GM20000 (cell line): ENCODE results near the gene TTC31.
"Not testable (repeated sequence)": the region's sequence is repeated elsewhere in the genome, so short reads cannot be mapped to it uniquely, and the experiment has no call there.

Experiments used
- DNase-seq: peaks from one replicate; pipeline ENCODE4 v3.0.0; 2012; ENCODE audit warnings: low spot score
- CTCF ChIP-seq: IDR thresholded peaks from 2 replicates; pipeline ENCODE4 v1.5.1; 2012; ENCODE audit warnings: mild to moderate bottlenecking, control low read depth; ENCODE audit errors: extremely low read depth, missing control alignments

Gene TTC31

GRCh38 chr2:74440378-74441169 is 42.3 kb upstream of the TTC31 start:
- TF ChIP-seq CTCF = no peak
- DNase-seq = peak; percentile 98

- no peak for DNase-seq
- no peak for TF ChIP-seq CTCF
Observed at GRCh38 chr2:74441170-74441689, 41.7 kb upstream of the TTC31 start.

GRCh38 chr2:74441690-74442482 is 41.0 kb upstream of the TTC31 start, which contains the start of gene RTKN:
Gene RTKN, minus strand, starts transcription at chr2:74441937. Its CDS starts 121 bp downstream, at chr2:74441816.
- no peak for TF ChIP-seq CTCF
- DNase-seq = peak; percentile 81

- not testable (repeated sequence) for DNase-seq
Observed at GRCh38 chr2:74442483-74443297, 40.2 kb upstream of the TTC31 start.

GRCh38 chr2:74444498-74445318 is 38.2 kb upstream of the TTC31 start:
- DNase-seq = no peak
- TF ChIP-seq CTCF = no peak

GRCh38 chr2:74447230-74447999 is 35.5 kb upstream of the TTC31 start:
- no peak for DNase-seq
- no peak for TF ChIP-seq CTCF
